Body of pancreas (tissue), 4 donors: ENCODE results near the gene NLRP5. TPM values are rescaled to one million over a fixed set of nuclear protein-coding genes. Genes with fewer than 3 reads are reported as not detected.

ENCODE experiments used
- ATAC-seq: fragments of 150-250 bp; one replicate; pipeline ENCODE4 v1.9.1; 2016
- DNase-seq, 4 donors: peaks; one replicate each; pipeline ENCODE4 v3.0.0-alpha.2; 2019
- H3K27ac ChIP-seq, 4 donors: fragments of 200-600 bp; sonication (generic); 1 replicate in 3 of 4; 2 replicates in 1 of 4; pipeline versions ENCODE4 v1.5.1 to v1.6.1; 2016 to 2019; ENCODE audit warnings: mild to moderate bottlenecking in 1 of 4, mixed read lengths in 1 of 4, moderate library complexity in 1 of 4
- H3K27me3 ChIP-seq, 2 donors: fragments of 200-600 bp; sonication (generic); one replicate each; pipeline ENCODE4 v1.6.0; 2016; ENCODE audit warnings: mild to moderate bottlenecking in 1 of 2
- H3K36me3 ChIP-seq, 2 donors: fragments of 200-600 bp; sonication (generic); replicated peaks in 1 of 2; 2 replicates each; pipeline ENCODE4 v1.5.1; 2016; ENCODE audit warnings: low read depth in 2 of 2; ENCODE audit not compliant: insufficient read depth in 1 of 2
- H3K4me1 ChIP-seq: fragments of 200-600 bp; sonication (generic); one replicate; pipeline ENCODE4 v1.6.0; 2016
- H3K4me3 ChIP-seq, 2 donors: fragments of 200-600 bp; sonication (generic); 1 replicate in 1 of 2; 2 replicates in 1 of 2; pipeline ENCODE4 v1.5.1; 2016 to 2019
- H3K9me3 ChIP-seq, 3 donors: fragments of 200-600 bp; sonication (generic); 1 replicate in 2 of 3; 2 replicates in 1 of 3; pipeline ENCODE4 v1.5.1; 2016
- CTCF ChIP-seq, 7 experiments: fragments of 450-650 bp in 4 of 7; fragments of 200-600 bp in 3 of 7; sonication (generic) in 3 of 7; IDR thresholded peaks; one replicate each; pipeline ENCODE4 v1.5.1; 2016 to 2019; ENCODE audit warnings: antibody characterized with exemption in 7 of 7
- POLR2A ChIP-seq, 3 donors: fragments of 450-650 bp; IDR thresholded peaks; one replicate each; pipeline ENCODE4 v1.6.1; 2016; ENCODE audit warnings: antibody characterized with exemption in 3 of 3, mild to moderate bottlenecking in 2 of 3
- WGBS, 2 donors: methylation state at CpG; one replicate each; pipeline ENCODE4 v1.1.5; 2017; 5-methylcytosine and 5-hydroxymethylcytosine counted together
- intact Hi-C: fragments of 100-400 bp; cut with DNase I; formaldehyde crosslinking; loops from one replicate; pipeline ENCODE4 v1.15.1; 2023
- total RNA-seq, 2 donors: library from RNA; depleted of rRNA; stranded (reverse); fragments of >200 nt; gene quantifications; one replicate each; pipeline ENCODE4 v1.1.0, GENCODE V29; 2016

The NLRP5 gene
- total RNA-seq, 2 donors from 2014 or later = not detected

GRCh38 chr19:56089344-56089743, 102.8 kb downstream of the NLRP5 start:
- no peak overlapping the region for H3K27ac ChIP-seq
- intact Hi-C loops = no loop called here
- H3K27me3 ChIP-seq = no peaks in the 10 kb centered on the region
- no peaks in the 10 kb centered on the region for H3K9me3 ChIP-seq
- no peaks in the 10 kb centered on the region for H3K4me1 ChIP-seq
- ATAC-seq (no peak), DNase-seq (no peak)
- TF ChIP-seq POLR2A (IDR thresholded peaks at IDR 0.05) = no peak
- no peak for TF ChIP-seq CTCF (IDR thresholded peaks at IDR 0.05)
- H3K36me3 ChIP-seq = peaks cover 0 to 3% of the 10 kb centered on the region in 2 donors
- 89 to 93% methylated on average over 13 to 14 of the region's 14 CpGs for WGBS, 2 donors
- H3K4me3 ChIP-seq = no peak overlapping the region

GRCh38 chr19:56091066-56091490, 104.5 kb downstream of the NLRP5 start:
- H3K4me3 ChIP-seq = no peak overlapping the region
- intact Hi-C loops = no loop called here
- no peak overlapping the region for H3K27ac ChIP-seq
- H3K9me3 ChIP-seq = no peaks in the 10 kb centered on the region
- TF ChIP-seq POLR2A (IDR thresholded peaks at IDR 0.05) (no peak), CTCF (IDR thresholded peaks at IDR 0.05) (no peak)
- ATAC-seq (no peak), DNase-seq (no peak)
- no peaks in the 10 kb centered on the region for H3K4me1 ChIP-seq
- H3K36me3 ChIP-seq = peaks cover 0 to 3% of the 10 kb centered on the region in 2 donors
- 67 to 69% methylated on average over 10 of the region's 10 CpGs for WGBS, 2 donors
- H3K27me3 ChIP-seq = no peaks in the 10 kb centered on the region

- no peak overlapping the region for H3K4me3 ChIP-seq
- no peaks in the 10 kb centered on the region for H3K27me3 ChIP-seq
- H3K36me3 ChIP-seq = peaks cover 0 to 3% of the 10 kb centered on the region in 2 donors
- WGBS, 2 donors = 92 to 94% methylated on average over 25 to 38 of the region's 38 CpGs
- DNase-seq (no peak), ATAC-seq (no peak)
- no peak overlapping the region for H3K27ac ChIP-seq
- H3K4me1 ChIP-seq = no peaks in the 10 kb centered on the region
- no peaks in the 10 kb centered on the region for H3K9me3 ChIP-seq
- TF ChIP-seq POLR2A (IDR thresholded peaks at IDR 0.05) (no peak), CTCF (IDR thresholded peaks at IDR 0.05) (no peak)
- intact Hi-C loops = no loop called here
Observed at GRCh38 chr19:56091751-56092546, 105.4 kb downstream of the NLRP5 start.

GRCh38 chr19:56092685-56093631, 106.4 kb downstream of the NLRP5 start:
- TF ChIP-seq POLR2A (IDR thresholded peaks at IDR 0.05) = no peak
- TF ChIP-seq CTCF (IDR thresholded peaks at IDR 0.05) = no peak
- H3K9me3 ChIP-seq = no peaks in the 10 kb centered on the region
- DNase-seq = no peak
- no peak for ATAC-seq
- 92 to 97% methylated on average over 32 of the region's 32 CpGs for WGBS, 2 donors
- no peaks in the 10 kb centered on the region for H3K27me3 ChIP-seq
- no peak overlapping the region for H3K27ac ChIP-seq
- H3K36me3 ChIP-seq = peaks cover 0 to 3% of the 10 kb centered on the region in 2 donors
- intact Hi-C loops = no loop called here
- H3K4me1 ChIP-seq = no peaks in the 10 kb centered on the region
- H3K4me3 ChIP-seq = no peak overlapping the region
